Activated B cell treated with CpG ODN at 0.5 μM for 24 hours (primary cell): ENCODE data around the gene FOXN1. TPM values are rescaled to one million over a fixed set of nuclear protein-coding genes. Genes with fewer than 3 reads are reported as not detected.
A peak's percentile ranks its signal among the peaks of the same experiment; 100 is the strongest.

Source experiments
- ATAC-seq: fragments of 200-7000 bp; cut with Tn5 transposase; one replicate; pipeline ENCODE4 v1.10.0; 2021; ENCODE audit warnings: low read depth, mild to moderate bottlenecking, moderate library complexity
- CTCF ChIA-PET: fragments of 350-600 bp; sonication (Branson Sonifier 250); formaldehyde crosslinking; loops from one replicate; lab custom pipeline; 2021; ENCODE audit warnings: antibody characterized with exemption; lab: Charles Lee
- POLR2A ChIA-PET: fragments of 350-600 bp; sonication (Branson Sonifier 250); formaldehyde crosslinking; loops from one replicate; lab custom pipeline; 2021; ENCODE audit warnings: antibody characterized with exemption; lab: Charles Lee
- DNase-seq: peaks from one replicate; pipeline ENCODE4 v3.0.0; 2022
- H3K27ac Mint-ChIP-seq: one replicate; pipeline ENCODE4 v1.8.0; 2020; ENCODE audit warnings: mixed read lengths
- H3K27me3 Mint-ChIP-seq: one replicate; pipeline ENCODE4 v1.8.0; 2021; ENCODE audit warnings: mixed read lengths
- H3K36me3 Mint-ChIP-seq: one replicate; pipeline ENCODE4 v1.8.0; 2021; ENCODE audit warnings: low read depth, mixed read lengths
- H3K4me1 Mint-ChIP-seq: one replicate; pipeline ENCODE4 v1.8.0; 2021; ENCODE audit warnings: mixed read lengths
- H3K4me3 Mint-ChIP-seq: one replicate; pipeline ENCODE4 v1.8.0; 2020; ENCODE audit warnings: mild to moderate bottlenecking, mixed read lengths
- H3K9me3 Mint-ChIP-seq: one replicate; pipeline ENCODE4 v1.8.0; 2020; ENCODE audit warnings: mixed read lengths
- CTCF ChIP-seq: fragments of 200-600 bp; IDR thresholded peaks from one replicate; pipeline ENCODE4 v1.8.0; 2022; ENCODE audit warnings: antibody characterized with exemption, mild to moderate bottlenecking
- intact Hi-C: fragments of 100-400 bp; cut with micrococcal nuclease; formaldehyde crosslinking; loops from one replicate; pipeline ENCODE4 v1.15.1; 2024
- total RNA-seq: library from RNA; stranded (reverse); gene quantifications from 2 replicates; pipeline ENCODE4 v1.2.3, GENCODE V29; 2022

Gene FOXN1
- total RNA-seq, 1 donor from 2014 or later: not detected

- H3K36me3 Mint-ChIP-seq: peaks cover 29% of the 10 kb centered on the region
- H3K9me3 Mint-ChIP-seq: no peaks in the 10 kb centered on the region
- ChIA-PET CTCF (interaction anchor here (0.6 to 2.0 kb wide), 6 partner anchors 9 to 31 kb away, joined by 3 to 19 read pairs (median 3); partner anchors contain the start of gene SPAG5), POLR2A (interaction anchor here (0.6 to 9.2 kb wide), 19 partner anchors 13 to 571 kb away, joined by 3 to 160 read pairs (median 4); partner anchors contain the start of genes BLTP2, PHF12, POLDIP2 and PROCA1)
- intact Hi-C loops: loop anchor here (1.0 to 5.0 kb wide), 3 partner anchors 19 to 41 kb away; partner anchors contain the start of genes RSKR, SPAG5 and UNC119
- ATAC-seq: peak; percentile 94
- H3K4me1 Mint-ChIP-seq: peaks cover 62% of the 10 kb centered on the region
- H3K27me3 Mint-ChIP-seq: no peaks in the 10 kb centered on the region
- DNase-seq: peak; percentile 84
- no peak for TF ChIP-seq CTCF
- H3K27ac Mint-ChIP-seq: peak within 1 kb of the TSS; percentile 87
- peak within 1 kb of the TSS; percentile 95 for H3K4me3 Mint-ChIP-seq
Observed at GRCh38 chr17:28571361-28572122, 65.4 kb downstream of the FOXN1 start, which contains the start of gene PIGS. Gene PIGS (minus strand): TSS chr17:28571524. CDS start chr17:28571496, 28 bp downstream.

- intact Hi-C loops: loop anchor here (5.0 kb wide), 1 partner anchor 40 kb away; the partner anchor contains the start of gene RSKR
- Mint-ChIP-seq H3K4me3 (peak overlapping the region; percentile 95), H3K27ac (peak overlapping the region; percentile 87), H3K9me3 (no peaks in the 10 kb centered on the region), H3K36me3 (peaks cover 26% of the 10 kb centered on the region), H3K4me1 (peaks cover 62% of the 10 kb centered on the region), H3K27me3 (no peaks in the 10 kb centered on the region)
- DNase-seq: no peak
- no peak for ATAC-seq
- no peak for TF ChIP-seq CTCF
- CTCF ChIA-PET: interaction anchor here (1.0 to 2.0 kb wide), 3 partner anchors 22 to 33 kb away, joined by 3 to 19 read pairs (median 3); no protein-coding TSS in a partner anchor
- POLR2A ChIA-PET: interaction anchor here (0.5 to 9.2 kb wide), 11 partner anchors 18 to 1091 kb away, joined by 3 to 160 read pairs (median 6); partner anchors contain the start of genes BLTP2, PHF12, POLDIP2 and RPL23A
Observed at GRCh38 chr17:28572259-28573039, 66.3 kb downstream of the FOXN1 start.

GRCh38 chr17:28573040-28573380 lies 66.9 kb downstream of the FOXN1 start:
- no peak overlapping the region for H3K4me3 Mint-ChIP-seq
- POLR2A ChIA-PET: interaction anchor here (0.5 to 5.9 kb wide), 2 partner anchors 26 to 1091 kb away, joined by 3 to 51 read pairs; partner anchors contain the start of gene SPAG5
- H3K4me1 Mint-ChIP-seq: peaks cover 58% of the 10 kb centered on the region
- intact Hi-C loops: loop anchor here (5.0 kb wide), 1 partner anchor 39 kb away; the partner anchor contains the start of gene RSKR
- CTCF ChIA-PET: interaction anchor here (1.1 kb wide), 1 partner anchor 33 kb away, joined by 3 read pairs; no protein-coding TSS in a partner anchor
- H3K27me3 Mint-ChIP-seq: no peaks in the 10 kb centered on the region
- ATAC-seq (no peak), DNase-seq (no peak)
- H3K36me3 Mint-ChIP-seq: peaks cover 21% of the 10 kb centered on the region
- no peaks in the 10 kb centered on the region for H3K9me3 Mint-ChIP-seq
- H3K27ac Mint-ChIP-seq: no peak overlapping the region
- TF ChIP-seq CTCF: no peak

- Mint-ChIP-seq H3K4me3 (no peak overlapping the region), H3K9me3 (no peaks in the 10 kb centered on the region), H3K27ac (no peak overlapping the region), H3K4me1 (peaks cover 53% of the 10 kb centered on the region), H3K27me3 (no peaks in the 10 kb centered on the region), H3K36me3 (peaks cover 18% of the 10 kb centered on the region)
- no peak for ATAC-seq
- DNase-seq: no peak
- CTCF ChIA-PET: no interaction called here
- POLR2A ChIA-PET: interaction anchor here (5.9 kb wide), 1 partner anchor 25 kb away, joined by 51 read pairs; the partner anchor contains the start of gene SPAG5
- intact Hi-C loops: loop anchor here (5.0 kb wide), 1 partner anchor 39 kb away; the partner anchor contains the start of gene RSKR
- no peak for TF ChIP-seq CTCF
Observed at GRCh38 chr17:28573521-28573920, 67.4 kb downstream of the FOXN1 start.
